ENCODE results near the gene INHBC.
A peak's percentile ranks its signal among the peaks of the same experiment; 100 is the strongest.

The INHBC gene

GRCh38 chr12:57385586-57385985, 49.0 kb upstream of the INHBC start:
- no peaks in the 10 kb centered on the region for H3K4me1 ChIP-seq (ENCODE audit: control insufficient read depth, insufficient read depth, low read length)
- H3K27ac ChIP-seq (ENCODE audit: extremely low read depth, low read depth, low read length), result no peak overlapping the region
- CTCF ChIA-PET, result interaction anchor here (0.9 kb wide), 1 partner anchor 67 kb away, joined by 3 read pairs; no protein-coding TSS in a partner anchor
- H3K36me3 ChIP-seq (ENCODE audit: control insufficient read depth in 2 of 2, insufficient read depth in 1 of 2, low read length in 2 of 2), result peaks cover 5 to 6% of the 10 kb centered on the region in 2 experiments; a peak in 2 of 3 replicates
- no peaks in the 10 kb centered on the region for H3K9me3 ChIP-seq (ENCODE audit: control insufficient read depth, insufficient read depth, low read depth, low read length)
- TF ChIP-seq ZNF239 (tag by site-specific recombination; IDR thresholded peaks at IDR 0.05), result no peak
- TF ChIP-seq ZNF707 (tag by site-specific recombination; IDR thresholded peaks at IDR 0.05), result no peak
- no peak for TF ChIP-seq ZBTB21 (tag by site-specific recombination; IDR thresholded peaks at IDR 0.05)
- no peak for TF ChIP-seq ZNF148 (tag by site-specific recombination; IDR thresholded peaks at IDR 0.05; ENCODE audit: borderline replicate concordance)
- TF ChIP-seq ZNF473 (tag by site-specific recombination; IDR thresholded peaks at IDR 0.05), result no peak
- no peak for TF ChIP-seq ZNF549 (tag by site-specific recombination; IDR thresholded peaks at IDR 0.05)
- no peak for TF ChIP-seq ZNF645 (tag by site-specific recombination; IDR thresholded peaks at IDR 0.05)
- TF ChIP-seq PBX3 (CRISPR knock-in tag; IDR thresholded peaks at IDR 0.05), result no peak
- no peak overlapping the region for H3K4me3 ChIP-seq (ENCODE audit: low read depth, low read length)
- POLR2A ChIA-PET, result no interaction called here

- Histone ChIP-seq H3K9me3 (ENCODE audit: control insufficient read depth, insufficient read depth, low read depth, low read length) (no peaks in the 10 kb centered on the region), H3K4me1 (ENCODE audit: control insufficient read depth, insufficient read depth, low read length) (no peaks in the 10 kb centered on the region), H3K27ac (ENCODE audit: extremely low read depth, low read depth, low read length) (no peak overlapping the region), H3K36me3 (ENCODE audit: control insufficient read depth in 2 of 2, insufficient read depth in 1 of 2, low read length in 2 of 2) (peaks cover 8 to 9% of the 10 kb centered on the region in 2 experiments; a peak in 2 of 3 replicates), H3K4me3 (ENCODE audit: low read depth, low read length) (no peak overlapping the region)
- ChIA-PET POLR2A (no interaction called here), CTCF (interaction anchor here (0.9 kb wide), 1 partner anchor 66 kb away, joined by 3 read pairs; no protein-coding TSS in a partner anchor)
- TF ChIP-seq ZNF138 (tag by site-specific recombination; IDR thresholded peaks at IDR 0.05; ENCODE audit: borderline replicate concordance) (no peak), ZNF19 (tag by site-specific recombination; IDR thresholded peaks at IDR 0.05; ENCODE audit: low read depth) (no peak), ZNF202 (tag by site-specific recombination; IDR thresholded peaks at IDR 0.05; ENCODE audit: borderline replicate concordance) (peak; percentile 65; the same call in 1 of the 2 replicates)
These were observed 48.3 kb upstream of the INHBC start for GRCh38 chr12:57386187-57386720.

- no peak overlapping the region for H3K27ac ChIP-seq (ENCODE audit: extremely low read depth, low read depth, low read length)
- no peaks in the 10 kb centered on the region for H3K4me1 ChIP-seq (ENCODE audit: control insufficient read depth, insufficient read depth, low read length)
- no peaks in the 10 kb centered on the region for H3K9me3 ChIP-seq (ENCODE audit: control insufficient read depth, insufficient read depth, low read depth, low read length)
- ChIA-PET CTCF (interaction anchor here (0.5 to 2.0 kb wide), 2 partner anchors 56 to 64 kb away, joined by 3 to 9 read pairs; no protein-coding TSS in a partner anchor), POLR2A (no interaction called here)
- no peak overlapping the region for H3K4me3 ChIP-seq (ENCODE audit: low read depth, low read length)
- H3K36me3 ChIP-seq (ENCODE audit: control insufficient read depth in 2 of 2, insufficient read depth in 1 of 2, low read length in 2 of 2), result peaks cover 12 to 14% of the 10 kb centered on the region in 2 experiments; a peak in 2 of 3 replicates
- no peak for TF ChIP-seq EGR2 (tag by site-specific recombination; IDR thresholded peaks at IDR 0.05; ENCODE audit: low read depth)
- TF ChIP-seq ZNF362 (tag by site-specific recombination; IDR thresholded peaks at IDR 0.05), result no peak
- TF ChIP-seq ZNF843 (tag by site-specific recombination; IDR thresholded peaks at IDR 0.05), result no peak
- no peak for TF ChIP-seq ZNF701 (tag by site-specific recombination; IDR thresholded peaks at IDR 0.05)
- no peak for TF ChIP-seq PRDM6 (tag by site-specific recombination; IDR thresholded peaks at IDR 0.05)
- TF ChIP-seq ZNF529 (tag by site-specific recombination; IDR thresholded peaks at IDR 0.05; ENCODE audit: insufficient replicate concordance), result no peak
- no peak for TF ChIP-seq KLF1 (tag by site-specific recombination; IDR thresholded peaks at IDR 0.05)
These were observed 46.2 kb upstream of the INHBC start for GRCh38 chr12:57388425-57388824.
